DOHH2 (cell line): Measurements from ENCODE around the gene UBE2F.
"Not testable (repeated sequence)": the region's sequence is repeated elsewhere in the genome, so short reads cannot be mapped to it uniquely, and the experiment has no call there.

Experiments used
- H3F3A ChIP-seq: fragments of 200-600 bp; sonication (generic), shearing (Covaris generic); 2 replicates; pipeline ENCODE4 v1.6.0; 2016; ENCODE audit warnings: antibody characterized with exemption, mild to moderate bottlenecking; ENCODE audit not compliant: control insufficient read depth, insufficient read depth
- H3K27ac ChIP-seq: fragments of 200-600 bp; sonication (generic); 2 replicates; pipeline ENCODE4 v1.5.1; 2014; ENCODE audit warnings: low read depth, mild to moderate bottlenecking, low read length, moderate library complexity
- H3K27me3 ChIP-seq: fragments of 200-600 bp; sonication (generic); 2 replicates; pipeline ENCODE4 v1.6.1; 2014; ENCODE audit warnings: mild to moderate bottlenecking, low read length, mixed read lengths; ENCODE audit not compliant: control insufficient read depth
- H3K36me3 ChIP-seq: fragments of 200-600 bp; sonication (generic); 2 replicates; pipeline ENCODE4 v1.6.1; 2014; ENCODE audit warnings: mild to moderate bottlenecking, low read length, moderate library complexity, mixed read lengths; ENCODE audit not compliant: control insufficient read depth
- H3K4me1 ChIP-seq: fragments of 200-600 bp; sonication (generic); 2 replicates; pipeline ENCODE4 v1.6.1; 2014; ENCODE audit warnings: mild to moderate bottlenecking, low read length, mixed read lengths; ENCODE audit not compliant: control insufficient read depth
- H3K4me2 ChIP-seq: fragments of 200-600 bp; sonication (generic); 2 replicates; pipeline ENCODE4 v1.6.0; 2014; ENCODE audit warnings: mild to moderate bottlenecking, low read length, moderate library complexity
- H3K4me3 ChIP-seq: fragments of 200-600 bp; sonication (generic); 2 replicates; pipeline ENCODE4 v1.5.1; 2014; ENCODE audit warnings: mild to moderate bottlenecking, low read length, mixed read lengths
- H3K79me2 ChIP-seq: fragments of 200-600 bp; sonication (generic); 2 replicates; pipeline ENCODE4 v1.6.1; 2014; ENCODE audit warnings: mild to moderate bottlenecking, low read length, mixed read lengths; ENCODE audit not compliant: control insufficient read depth
- H3K9me2 ChIP-seq: fragments of 200-600 bp; sonication (generic); replicated peaks from 2 replicates; pipeline ENCODE4 v1.6.1; 2014; ENCODE audit warnings: mild to moderate bottlenecking, low read length, mixed read lengths; ENCODE audit not compliant: control insufficient read depth
- H3K9me3 ChIP-seq: fragments of 200-600 bp; sonication (generic); 2 replicates; pipeline ENCODE4 v1.6.1; 2014; ENCODE audit warnings: antibody characterized with exemption, low read length, mixed read lengths; ENCODE audit not compliant: control insufficient read depth, insufficient read depth
- H4K20me1 ChIP-seq: fragments of 200-600 bp; sonication (generic); 2 replicates; pipeline ENCODE4 v1.6.0; 2014; ENCODE audit warnings: low read depth, mild to moderate bottlenecking, antibody characterized with exemption, low read length, moderate library complexity; ENCODE audit not compliant: control insufficient read depth, insufficient read depth
- EZH2phosphoT487 ChIP-seq: fragments of 200-600 bp; sonication (generic); IDR thresholded peaks from 2 replicates; pipeline ENCODE4 v1.6.1; 2017; ENCODE audit warnings: borderline replicate concordance, mild to moderate bottlenecking, antibody characterized with exemption, low read length, moderate library complexity, mixed read lengths
- TF ChIP-seq, protein P1 (sequence below): fragments of 200-600 bp; sonication (generic); IDR thresholded peaks from one replicate; pipeline ENCODE4 v1.5.1; 2014; ENCODE audit warnings: antibody characterized with exemption, mild to moderate bottlenecking, low read depth, low read length; ENCODE audit not compliant: poor library complexity, severe bottlenecking

UBE2F gene

DNA sequence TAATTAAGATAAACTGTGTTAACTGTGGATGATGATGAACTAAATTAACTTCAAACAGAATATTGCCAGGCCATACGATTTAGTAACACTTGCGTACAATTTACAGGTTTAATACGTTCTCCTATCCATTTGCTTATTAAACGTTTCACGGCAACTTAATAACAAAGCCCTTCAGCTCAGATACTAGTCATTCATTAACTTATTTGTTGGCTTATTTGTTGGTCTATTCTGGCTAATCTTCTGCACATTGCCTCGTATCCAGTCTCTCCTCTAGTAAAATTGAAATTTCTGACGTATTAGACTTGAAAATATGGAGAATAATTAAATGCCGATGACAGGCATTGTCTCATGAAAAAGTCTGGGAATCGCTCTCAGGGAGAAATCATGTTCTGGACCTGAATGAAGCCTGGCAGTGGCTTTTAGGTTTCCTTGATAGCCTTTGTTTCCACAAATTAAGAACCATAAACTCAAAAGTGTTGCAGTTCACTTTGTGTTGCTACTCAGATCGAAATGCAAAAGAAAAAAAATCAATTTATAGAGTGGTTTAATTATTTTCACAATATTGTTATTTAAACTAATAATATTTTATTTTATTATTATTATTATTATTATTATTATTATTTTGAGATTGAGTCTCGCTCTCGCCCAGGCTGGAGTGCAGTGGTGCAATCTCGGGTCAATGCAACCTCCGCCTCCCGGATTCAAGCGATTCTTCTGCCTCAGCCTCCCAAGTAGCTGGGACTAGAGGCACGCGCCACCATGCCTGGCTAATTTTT, 98.4 kb downstream of the UBE2F start:
- H3K9me2 ChIP-seq: no peaks in the 10 kb centered on the region
- H3K27ac ChIP-seq: no peak overlapping the region
- H3K36me3 ChIP-seq: peaks cover 57% of the 10 kb centered on the region
- H3F3A ChIP-seq: no peaks in the 10 kb centered on the region; the same call in 1 of the 2 replicates
- no peaks in the 10 kb centered on the region for H3K9me3 ChIP-seq
- H3K27me3 ChIP-seq: no peaks in the 10 kb centered on the region
- no peak for TF ChIP-seq EZH2phosphoT487
- TF ChIP-seq, protein P1, sequence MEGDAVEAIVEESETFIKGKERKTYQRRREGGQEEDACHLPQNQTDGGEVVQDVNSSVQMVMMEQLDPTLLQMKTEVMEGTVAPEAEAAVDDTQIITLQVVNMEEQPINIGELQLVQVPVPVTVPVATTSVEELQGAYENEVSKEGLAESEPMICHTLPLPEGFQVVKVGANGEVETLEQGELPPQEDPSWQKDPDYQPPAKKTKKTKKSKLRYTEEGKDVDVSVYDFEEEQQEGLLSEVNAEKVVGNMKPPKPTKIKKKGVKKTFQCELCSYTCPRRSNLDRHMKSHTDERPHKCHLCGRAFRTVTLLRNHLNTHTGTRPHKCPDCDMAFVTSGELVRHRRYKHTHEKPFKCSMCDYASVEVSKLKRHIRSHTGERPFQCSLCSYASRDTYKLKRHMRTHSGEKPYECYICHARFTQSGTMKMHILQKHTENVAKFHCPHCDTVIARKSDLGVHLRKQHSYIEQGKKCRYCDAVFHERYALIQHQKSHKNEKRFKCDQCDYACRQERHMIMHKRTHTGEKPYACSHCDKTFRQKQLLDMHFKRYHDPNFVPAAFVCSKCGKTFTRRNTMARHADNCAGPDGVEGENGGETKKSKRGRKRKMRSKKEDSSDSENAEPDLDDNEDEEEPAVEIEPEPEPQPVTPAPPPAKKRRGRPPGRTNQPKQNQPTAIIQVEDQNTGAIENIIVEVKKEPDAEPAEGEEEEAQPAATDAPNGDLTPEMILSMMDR: no peak
- H3K79me2 ChIP-seq: peaks cover 38% of the 10 kb centered on the region
- no peaks in the 10 kb centered on the region for H4K20me1 ChIP-seq
- no peak overlapping the region for H3K4me3 ChIP-seq
- H3K4me2 ChIP-seq: no peak overlapping the region
- peaks cover 12% of the 10 kb centered on the region for H3K4me1 ChIP-seq

DNA sequence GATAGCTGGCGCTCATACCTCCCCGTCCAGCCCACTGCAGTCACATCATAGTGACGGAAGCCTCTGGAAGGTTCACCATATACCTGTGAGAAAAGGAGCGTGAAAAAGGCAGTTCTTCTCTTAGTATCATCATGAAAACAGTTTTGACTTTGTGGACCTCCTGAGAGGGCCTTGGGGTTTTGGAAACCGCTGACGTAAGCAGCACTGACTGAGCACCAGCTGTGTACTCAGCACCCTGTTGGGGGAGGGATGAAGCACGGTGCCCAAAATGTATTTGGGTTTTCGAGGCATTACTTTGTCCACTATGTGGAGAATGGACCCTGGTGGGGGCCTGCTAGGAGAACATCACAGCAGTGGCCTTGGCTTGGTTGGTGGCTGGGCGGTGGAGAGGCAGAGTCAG, 99.4 kb downstream of the UBE2F start:
- no peak overlapping the region for H3K4me2 ChIP-seq
- TF ChIP-seq EZH2phosphoT487: no peak
- TF ChIP-seq, protein P1: no peak
- peaks cover 33% of the 10 kb centered on the region for H3K79me2 ChIP-seq
- peaks cover 60% of the 10 kb centered on the region for H3K36me3 ChIP-seq
- H3F3A ChIP-seq: no peaks in the 10 kb centered on the region; the same call in 1 of the 2 replicates
- peaks cover 11% of the 10 kb centered on the region for H3K4me1 ChIP-seq
- no peaks in the 10 kb centered on the region for H4K20me1 ChIP-seq
- H3K27ac ChIP-seq: no peak overlapping the region
- H3K27me3 ChIP-seq: no peaks in the 10 kb centered on the region
- H3K4me3 ChIP-seq: no peak overlapping the region
- no peaks in the 10 kb centered on the region for H3K9me3 ChIP-seq
- no peaks in the 10 kb centered on the region for H3K9me2 ChIP-seq

DNA sequence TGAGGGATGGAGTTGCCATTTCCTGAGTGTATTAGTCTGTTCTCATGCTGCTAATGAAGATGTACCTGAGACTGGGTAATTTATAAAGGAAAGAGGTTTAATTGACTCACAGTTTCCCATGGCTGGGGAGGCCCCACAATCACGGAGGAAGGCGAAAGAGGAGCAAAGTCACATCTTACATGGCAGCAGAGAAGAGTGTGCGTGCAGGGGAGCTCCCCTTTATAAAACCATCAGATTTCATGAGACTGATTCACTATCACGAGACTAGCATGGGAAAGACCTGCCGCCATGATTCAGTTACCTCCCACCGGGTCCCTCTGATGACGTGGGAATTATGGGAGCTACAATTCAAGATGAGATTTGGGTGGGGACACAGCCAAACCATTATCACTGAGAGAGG, 99.9 kb downstream of the UBE2F start:
- not testable (repeated sequence) for H3K9me2 ChIP-seq, H3K4me2 ChIP-seq, H4K20me1 ChIP-seq, H3K9me3 ChIP-seq, H3K27me3 ChIP-seq, H3K4me3 ChIP-seq, H3K27ac ChIP-seq, H3F3A ChIP-seq
- Histone ChIP-seq H3K4me1 (peaks cover 10% of the 10 kb centered on the region), H3K79me2 (peaks cover 28% of the 10 kb centered on the region), H3K36me3 (peaks cover 60% of the 10 kb centered on the region)

DNA sequence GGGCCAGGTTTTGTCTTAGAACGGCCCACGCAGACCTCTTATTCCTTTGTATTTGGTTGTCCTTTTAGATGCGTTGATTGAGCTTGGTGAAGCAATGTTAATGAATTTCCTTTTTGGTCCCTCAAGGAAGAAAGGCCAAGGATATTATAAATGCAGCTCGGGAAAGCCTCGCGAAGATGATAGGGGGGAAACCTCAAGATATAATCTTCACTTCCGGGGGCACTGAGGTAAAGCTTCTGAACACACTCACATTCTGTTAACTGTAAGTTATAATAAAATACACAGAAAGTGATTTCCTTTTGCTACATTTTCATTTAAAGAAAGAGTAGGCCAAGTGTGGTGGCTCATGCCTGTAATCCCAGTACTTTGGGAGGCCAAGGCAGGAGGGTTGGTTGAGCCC, 101.1 kb downstream of the UBE2F start:
- H3K79me2 ChIP-seq: peaks cover 16% of the 10 kb centered on the region
- H3K27ac ChIP-seq: no peak overlapping the region
- H3K4me3 ChIP-seq: no peak overlapping the region
- H3K9me3 ChIP-seq: no peaks in the 10 kb centered on the region
- no peak overlapping the region for H3K4me2 ChIP-seq
- no peaks in the 10 kb centered on the region for H4K20me1 ChIP-seq
- H3K27me3 ChIP-seq: no peaks in the 10 kb centered on the region
- H3F3A ChIP-seq: no peaks in the 10 kb centered on the region; the same call in 1 of the 2 replicates
- no peaks in the 10 kb centered on the region for H3K9me2 ChIP-seq
- peaks cover 4% of the 10 kb centered on the region; the same call in 1 of the 2 replicates for H3K4me1 ChIP-seq
- TF ChIP-seq EZH2phosphoT487: no peak
- TF ChIP-seq, protein P1: no peak
- H3K36me3 ChIP-seq: peaks cover 70% of the 10 kb centered on the region
